Activated CD4-positive, alpha-beta memory T cell treated with anti-CD3 and anti-CD28 coated beads for 36 hours (primary cell): ENCODE data around the gene INIP. TPM values are rescaled to one million over a fixed set of nuclear protein-coding genes. Genes with fewer than 3 reads are reported as not detected.
"Not testable (repeated sequence)": the region's sequence is repeated elsewhere in the genome, so short reads cannot be mapped to it uniquely, and the experiment has no call there.

Experiments
- CTCF ChIA-PET: fragments of 350-600 bp; sonication (Branson Sonifier 250); formaldehyde crosslinking; loops from one replicate; lab custom pipeline; 2021; ENCODE audit warnings: antibody characterized with exemption, inconsistent platforms; lab: Charles Lee
- POLR2A ChIA-PET: fragments of 350-600 bp; sonication (Branson Sonifier 250); formaldehyde crosslinking; loops from one replicate; lab custom pipeline; 2021; ENCODE audit warnings: antibody characterized with exemption; lab: Charles Lee
- DNase-seq: peaks from one replicate; pipeline ENCODE4 v3.0.0-alpha.2; 2020
- H3K27ac Mint-ChIP-seq: one replicate; pipeline ENCODE4 v1.8.0; 2021; ENCODE audit warnings: mixed read lengths
- H3K27me3 Mint-ChIP-seq: one replicate; pipeline ENCODE4 v1.8.0; 2021; ENCODE audit warnings: mixed read lengths
- H3K36me3 Mint-ChIP-seq: one replicate; pipeline ENCODE4 v1.8.0; 2021; ENCODE audit warnings: mixed read lengths
- H3K4me1 Mint-ChIP-seq: one replicate; pipeline ENCODE4 v1.8.0; 2021; ENCODE audit warnings: low read depth, mixed read lengths
- H3K4me3 Mint-ChIP-seq: one replicate; pipeline ENCODE4 v1.8.0; 2021; ENCODE audit warnings: mild to moderate bottlenecking, mixed read lengths
- H3K9me3 Mint-ChIP-seq: one replicate; pipeline ENCODE4 v1.8.0; 2021; ENCODE audit warnings: mixed read lengths
- intact Hi-C: fragments of 100-400 bp; cut with micrococcal nuclease; formaldehyde crosslinking; loops from one replicate; pipeline ENCODE4 v1.15.1; 2023
- total RNA-seq, 2 experiments: library from RNA; stranded (reverse); gene quantifications; one replicate each; pipeline ENCODE4 v1.2.3, GENCODE V29; 2021

The INIP gene
- total RNA-seq, 2 experiments from 2014 or later = 35.1 to 37.8 TPM

GRCh38 chr9:112731971-112732370 is 14.1 kb upstream of the INIP start:
- Mint-ChIP-seq H3K36me3 (no peaks in the 10 kb centered on the region), H3K27ac (no peak overlapping the region), H3K4me3 (no peak overlapping the region), H3K9me3 (no peaks in the 10 kb centered on the region), H3K27me3 (no peaks in the 10 kb centered on the region), H3K4me1 (peaks cover 2% of the 10 kb centered on the region)
- ChIA-PET CTCF (interaction anchor here (1.6 kb wide), 1 partner anchor 13 kb away, joined by 5 read pairs; no protein-coding TSS in a partner anchor), POLR2A (no interaction called here)
- DNase-seq = no peak
- intact Hi-C loops = no loop called here

DNA sequence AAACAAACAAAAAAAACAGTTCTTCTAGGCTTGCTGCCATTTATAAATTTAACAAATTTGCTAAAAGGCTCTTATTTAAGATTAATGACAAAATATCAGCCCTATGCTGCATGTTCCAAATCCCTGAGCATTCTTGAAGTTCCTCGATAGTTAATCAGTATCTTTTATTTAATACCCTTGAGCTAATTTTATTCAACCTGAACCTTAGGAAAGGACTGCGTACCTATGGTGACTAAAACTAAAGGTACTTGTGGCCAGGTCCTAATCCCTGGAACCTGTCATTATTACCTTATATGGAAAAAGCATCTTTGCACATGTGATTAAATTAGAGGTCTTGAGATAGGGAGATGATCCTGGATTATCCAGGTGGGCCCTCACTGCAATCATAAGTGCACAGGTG is 10.5 kb upstream of the INIP start:
- POLR2A ChIA-PET = no interaction called here
- no peaks in the 10 kb centered on the region for H3K9me3 Mint-ChIP-seq
- no peak for DNase-seq
- H3K4me3 Mint-ChIP-seq = no peak overlapping the region
- H3K36me3 Mint-ChIP-seq = no peaks in the 10 kb centered on the region
- no peaks in the 10 kb centered on the region for H3K27me3 Mint-ChIP-seq
- intact Hi-C loops = no loop called here
- no peak overlapping the region for H3K27ac Mint-ChIP-seq
- no peaks in the 10 kb centered on the region for H3K4me1 Mint-ChIP-seq
- CTCF ChIA-PET = no interaction called here

DNA sequence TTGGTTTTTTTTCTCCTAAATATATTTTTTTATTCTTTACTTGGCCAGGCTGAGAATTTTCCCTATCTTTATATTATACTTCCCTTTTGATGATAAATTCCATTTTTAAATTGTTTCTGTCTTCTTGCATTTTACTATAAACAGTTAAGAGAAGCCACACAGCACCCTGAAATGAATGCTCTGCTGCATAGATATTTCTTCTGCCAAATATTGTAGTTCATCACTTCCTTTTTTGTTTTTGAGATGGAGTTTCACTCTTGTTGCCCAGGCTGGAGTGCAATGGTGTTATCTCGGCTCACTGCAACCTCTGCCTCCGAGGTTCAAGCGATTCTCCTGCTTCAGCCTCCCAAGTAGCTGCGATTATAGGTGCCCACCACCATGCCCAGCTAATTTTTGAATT is 8.5 kb upstream of the INIP start:
- H3K9me3 Mint-ChIP-seq = no peaks in the 10 kb centered on the region
- POLR2A ChIA-PET = no interaction called here
- CTCF ChIA-PET = no interaction called here
- H3K36me3 Mint-ChIP-seq = no peaks in the 10 kb centered on the region
- DNase-seq = no peak
- no peak overlapping the region for H3K27ac Mint-ChIP-seq
- H3K4me3 Mint-ChIP-seq = no peak overlapping the region
- intact Hi-C loops = no loop called here
- no peaks in the 10 kb centered on the region for H3K27me3 Mint-ChIP-seq
- H3K4me1 Mint-ChIP-seq = no peaks in the 10 kb centered on the region

GRCh38 chr9:112725961-112726360 is 8.0 kb upstream of the INIP start:
- Mint-ChIP-seq H3K27ac (no peak overlapping the region), H3K27me3 (no peaks in the 10 kb centered on the region), H3K4me3 (no peak overlapping the region), H3K36me3 (no peaks in the 10 kb centered on the region), H3K9me3 (no peaks in the 10 kb centered on the region), H3K4me1 (no peaks in the 10 kb centered on the region)
- DNase-seq = no peak
- POLR2A ChIA-PET = no interaction called here
- CTCF ChIA-PET = no interaction called here
- intact Hi-C loops = no loop called here

DNA sequence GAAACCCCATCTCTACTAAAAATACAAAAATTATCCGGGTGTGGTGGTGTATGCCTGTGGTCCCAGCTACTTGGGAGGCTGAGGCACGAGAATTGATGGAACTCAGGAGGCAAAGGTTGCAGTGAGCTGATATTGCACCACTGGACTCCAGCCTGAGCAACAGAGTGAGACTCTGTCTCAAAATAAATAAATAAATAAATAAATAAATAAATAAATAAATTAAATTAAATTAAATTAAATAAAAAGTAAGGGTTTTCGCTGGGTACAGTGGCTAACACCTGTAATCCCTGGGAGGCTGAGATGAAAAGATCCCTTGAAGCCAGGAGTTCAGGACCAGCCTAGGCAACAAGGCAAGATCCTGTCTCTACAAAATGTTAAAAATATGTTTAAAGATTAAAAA is 4.8 kb upstream of the INIP start:
- not testable (repeated sequence) for H3K4me3 Mint-ChIP-seq, H3K9me3 Mint-ChIP-seq
- CTCF ChIA-PET = interaction anchor here (0.9 kb wide), 1 partner anchor 12 kb away, joined by 3 read pairs; no protein-coding TSS in a partner anchor

DNA sequence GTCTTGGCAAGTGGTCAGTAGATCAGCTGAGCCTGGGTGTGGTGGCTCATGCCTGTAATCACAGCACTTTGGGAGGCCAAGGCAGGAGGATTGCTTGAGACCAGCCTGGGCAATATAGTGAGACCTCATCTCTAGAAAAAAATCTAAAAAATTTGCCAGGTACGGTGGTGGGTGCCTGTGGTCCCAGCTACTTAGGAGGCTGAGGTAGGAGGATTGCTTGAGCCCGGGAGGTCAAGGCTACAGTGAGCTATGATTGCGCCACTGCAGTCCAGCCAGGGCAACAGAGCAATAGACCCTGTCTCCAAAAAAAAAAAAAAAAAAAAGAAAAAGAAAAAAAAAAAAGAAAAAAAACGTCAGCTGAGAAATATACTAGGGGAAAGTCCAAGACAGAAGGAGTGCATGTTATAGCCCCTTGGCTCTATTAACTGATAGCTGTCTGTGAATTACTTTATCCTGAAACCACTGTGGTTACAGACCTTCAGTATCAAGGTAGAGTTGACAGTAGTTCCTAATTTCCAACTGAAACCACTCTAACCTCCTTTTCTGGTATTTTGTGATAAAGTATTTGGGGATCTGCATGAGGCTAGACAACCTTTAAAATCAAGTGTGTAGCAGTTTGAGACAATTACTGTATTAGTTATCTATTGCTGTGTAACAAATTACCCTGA is 2.3 kb upstream of the INIP start:
- Mint-ChIP-seq H3K27ac (no peak overlapping the region), H3K4me1 (peaks cover 22% of the 10 kb centered on the region), H3K9me3 (no peaks in the 10 kb centered on the region), H3K36me3 (peaks cover 2% of the 10 kb centered on the region), H3K4me3 (no peak overlapping the region), H3K27me3 (no peaks in the 10 kb centered on the region)
- ChIA-PET POLR2A (no interaction called here), CTCF (interaction anchor here (1.2 to 3.8 kb wide), 2 partner anchors 73 to 340 kb away, joined by 3 to 22 read pairs; no protein-coding TSS in a partner anchor)
- no peak for DNase-seq
- intact Hi-C loops = no loop called here

More for the DNA sequence above, 4.8 kb upstream of the INIP start:
- H3K27me3 Mint-ChIP-seq, H3K27ac Mint-ChIP-seq, DNase-seq, H3K36me3 Mint-ChIP-seq, POLR2A ChIA-PET, intact Hi-C loops: not testable (repeated sequence)
- peaks cover 10% of the 10 kb centered on the region for H3K4me1 Mint-ChIP-seq

- intact Hi-C loops = loop anchor here (5.0 to 10.0 kb wide), 2 partner anchors 622 to 805 kb away; no protein-coding TSS in a partner anchor
- DNase-seq = no peak
- Mint-ChIP-seq H3K9me3 (no peaks in the 10 kb centered on the region), H3K4me3 (no peak overlapping the region), H3K36me3 (peaks cover 2% of the 10 kb centered on the region), H3K4me1 (peaks cover 23% of the 10 kb centered on the region), H3K27me3 (no peaks in the 10 kb centered on the region), H3K27ac (no peak overlapping the region)
- ChIA-PET POLR2A (no interaction called here), CTCF (interaction anchor here (0.8 to 3.8 kb wide), 6 partner anchors 12 to 339 kb away, joined by 3 to 22 read pairs (median 4); partner anchors contain the start of gene SNX30)
Observed at GRCh38 chr9:112719696-112720095, 1.8 kb upstream of the INIP start.

DNA sequence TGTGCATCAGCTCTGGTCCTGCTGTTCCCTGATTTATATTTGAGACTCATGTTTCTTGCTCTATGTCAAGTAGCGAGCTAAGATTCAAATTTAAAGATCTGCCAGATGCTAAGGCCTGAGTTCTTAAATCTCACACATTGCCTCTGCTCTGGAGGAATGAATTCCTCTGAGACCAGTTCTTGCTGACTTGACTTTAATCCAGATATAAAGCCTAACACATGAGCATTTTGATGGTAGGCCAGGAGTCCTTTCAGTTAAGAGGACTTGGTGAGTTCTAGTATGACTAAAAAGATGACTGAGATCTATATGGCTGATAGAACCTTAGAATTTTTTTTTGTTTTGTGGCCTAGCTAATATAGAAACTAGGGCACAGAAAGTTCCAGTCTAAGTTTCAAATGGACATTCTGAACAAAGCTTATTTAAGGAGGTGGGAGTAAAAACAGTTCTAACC is 1.3 kb upstream of the INIP start:
- no peak overlapping the region for H3K27ac Mint-ChIP-seq
- peaks cover 25% of the 10 kb centered on the region for H3K4me1 Mint-ChIP-seq
- peaks cover 2% of the 10 kb centered on the region for H3K36me3 Mint-ChIP-seq
- CTCF ChIA-PET = interaction anchor here (0.7 to 3.8 kb wide), 8 partner anchors 12 to 339 kb away, joined by 3 to 22 read pairs (median 4); partner anchors contain the start of gene SNX30
- intact Hi-C loops = loop anchor here (5.0 to 10.0 kb wide), 2 partner anchors 622 to 804 kb away; no protein-coding TSS in a partner anchor
- peak overlapping the region; percentile 8 for H3K4me3 Mint-ChIP-seq
- no peak for DNase-seq
- no peaks in the 10 kb centered on the region for H3K9me3 Mint-ChIP-seq
- POLR2A ChIA-PET = interaction anchor here (0.6 kb wide), 1 partner anchor 72 kb away, joined by 3 read pairs; no protein-coding TSS in a partner anchor
- H3K27me3 Mint-ChIP-seq = no peaks in the 10 kb centered on the region

GRCh38 chr9:112712678-112713077 is 5.2 kb downstream of the INIP start:
- intact Hi-C loops = loop anchor here (10.0 kb wide), 1 partner anchor 798 kb away; no protein-coding TSS in a partner anchor
- H3K27me3 Mint-ChIP-seq = no peaks in the 10 kb centered on the region
- H3K27ac Mint-ChIP-seq = no peak overlapping the region
- ChIA-PET CTCF (interaction anchor here (0.5 kb wide), 1 partner anchor 626 kb away, joined by 3 read pairs; no protein-coding TSS in a partner anchor), POLR2A (no interaction called here)
- H3K4me1 Mint-ChIP-seq = peaks cover 48% of the 10 kb centered on the region
- no peak overlapping the region for H3K4me3 Mint-ChIP-seq
- DNase-seq = no peak
- H3K9me3 Mint-ChIP-seq = no peaks in the 10 kb centered on the region
- H3K36me3 Mint-ChIP-seq = peaks cover 19% of the 10 kb centered on the region

GRCh38 chr9:112711050-112711689 is 6.7 kb downstream of the INIP start:
- intact Hi-C loops = loop anchor here (10.0 kb wide), 1 partner anchor 796 kb away; no protein-coding TSS in a partner anchor
- ChIA-PET POLR2A (no interaction called here), CTCF (interaction anchor here (1.8 kb wide), 1 partner anchor 613 kb away, joined by 5 read pairs; no protein-coding TSS in a partner anchor)
- Mint-ChIP-seq H3K27me3 (no peaks in the 10 kb centered on the region), H3K27ac (no peak overlapping the region), H3K4me1 (peaks cover 42% of the 10 kb centered on the region), H3K9me3 (no peaks in the 10 kb centered on the region), H3K4me3 (no peak overlapping the region), H3K36me3 (peaks cover 16% of the 10 kb centered on the region)
- DNase-seq = no peak

DNA sequence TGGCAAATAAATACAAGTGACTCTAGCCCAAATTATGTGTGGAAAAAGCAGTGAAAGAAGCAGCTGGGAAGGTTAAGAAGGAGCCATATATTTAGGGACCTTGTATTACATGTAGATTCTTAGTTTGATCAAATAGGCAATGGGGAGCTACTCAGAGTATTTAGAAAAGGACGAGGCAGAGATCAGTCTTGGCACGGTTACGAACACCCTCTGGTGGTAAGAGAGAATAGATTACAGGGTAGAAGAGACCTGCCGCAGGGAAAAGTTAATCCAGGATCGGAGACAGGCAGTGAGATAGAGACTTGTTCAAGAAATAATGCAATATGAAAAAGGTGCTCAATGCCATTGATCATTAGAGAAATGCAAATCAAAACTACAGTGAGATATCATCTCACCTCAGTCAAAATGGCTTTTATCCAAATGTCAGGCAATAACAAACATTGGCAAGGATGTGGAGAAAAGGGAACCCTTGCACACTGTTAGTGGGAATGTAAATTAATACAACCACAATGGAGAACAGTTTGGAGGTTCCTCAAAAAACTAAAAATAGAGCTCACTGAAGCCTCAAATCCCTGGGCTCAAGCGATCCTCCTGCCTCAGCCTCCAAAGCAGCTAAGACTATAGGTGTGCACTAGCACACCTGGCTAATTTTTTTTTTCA is 12.0 kb downstream of the INIP start:
- no peaks in the 10 kb centered on the region for H3K9me3 Mint-ChIP-seq
- H3K36me3 Mint-ChIP-seq = no peaks in the 10 kb centered on the region
- CTCF ChIA-PET = no interaction called here
- no peak overlapping the region for H3K4me3 Mint-ChIP-seq
- intact Hi-C loops = no loop called here
- no peak overlapping the region for H3K27ac Mint-ChIP-seq
- POLR2A ChIA-PET = no interaction called here
- peaks cover 31% of the 10 kb centered on the region for H3K4me1 Mint-ChIP-seq
- H3K27me3 Mint-ChIP-seq = no peaks in the 10 kb centered on the region
- no peak for DNase-seq

DNA sequence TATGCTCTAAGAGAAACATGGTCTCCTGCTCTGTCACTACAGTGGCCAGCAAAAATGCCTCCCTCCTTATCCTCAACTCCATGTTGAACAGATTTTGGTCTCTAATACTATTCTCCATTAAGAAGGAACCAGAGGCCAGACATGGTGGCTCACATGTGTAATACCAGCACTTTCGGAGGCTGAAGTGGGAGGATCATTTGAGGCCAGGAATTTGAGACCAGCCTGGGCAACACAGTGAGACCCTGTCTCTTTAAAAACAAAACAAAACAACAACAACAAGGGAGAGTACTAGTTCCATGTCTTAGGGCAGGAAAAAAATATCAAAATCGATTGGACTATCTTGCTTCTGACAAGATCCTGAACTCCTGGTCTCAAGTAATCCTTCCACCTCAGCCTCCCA is 14.6 kb downstream of the INIP start:
- intact Hi-C loops = no loop called here
- Mint-ChIP-seq H3K9me3 (no peaks in the 10 kb centered on the region), H3K4me3 (no peak overlapping the region), H3K4me1 (peaks cover 32% of the 10 kb centered on the region), H3K36me3 (peaks cover 7% of the 10 kb centered on the region), H3K27me3 (no peaks in the 10 kb centered on the region), H3K27ac (no peak overlapping the region)
- CTCF ChIA-PET = interaction anchor here (1.4 kb wide), 1 partner anchor 90 kb away, joined by 4 read pairs; no protein-coding TSS in a partner anchor
- POLR2A ChIA-PET = no interaction called here
- DNase-seq = no peak
